ENCODE results near the gene DLG1. TPM values are rescaled to one million over a fixed set of nuclear protein-coding genes. Genes with fewer than 3 reads are reported as not detected.

The DLG1 gene
- polyA plus RNA-seq, 4 donors: 77.6 to 89.6 (median 84.2) TPM

GRCh38 chr3:197320582-197320981, 22.2 kb upstream of the DLG1 start:
- DNase-seq (ENCODE audit: low read depth in 4 of 4, low spot score in 2 of 4): no peak

- no peak for DNase-seq (ENCODE audit: low read depth in 4 of 4, low spot score in 2 of 4)
Measured at GRCh38 chr3:197317250-197317963, 19.0 kb upstream of the DLG1 start.

GRCh38 chr3:197312431-197312830, 14.0 kb upstream of the DLG1 start:
- no peak for DNase-seq (ENCODE audit: low read depth in 4 of 4, low spot score in 2 of 4)

- no peak for DNase-seq (ENCODE audit: low read depth in 4 of 4, low spot score in 2 of 4)
Measured at GRCh38 chr3:197311591-197311990, 13.2 kb upstream of the DLG1 start.

GRCh38 chr3:197309528-197310361, 11.3 kb upstream of the DLG1 start:
- no peak for DNase-seq (ENCODE audit: low read depth in 4 of 4, low spot score in 2 of 4)

- DNase-seq (ENCODE audit: low read depth in 4 of 4, low spot score in 2 of 4): no peak
Measured at GRCh38 chr3:197308591-197308990, 10.2 kb upstream of the DLG1 start.

GRCh38 chr3:197306374-197307086, 8.1 kb upstream of the DLG1 start:
- no peak for DNase-seq (ENCODE audit: low read depth in 4 of 4, low spot score in 2 of 4)

- no peak for DNase-seq (ENCODE audit: low read depth in 4 of 4, low spot score in 2 of 4)
Measured at GRCh38 chr3:197305854-197306253, 7.4 kb upstream of the DLG1 start.

GRCh38 chr3:197303452-197303851, 5.0 kb upstream of the DLG1 start:
- DNase-seq (ENCODE audit: low read depth in 4 of 4, low spot score in 2 of 4): no peak

GRCh38 chr3:197302696-197303341, 4.4 kb upstream of the DLG1 start:
- no peak for DNase-seq (ENCODE audit: low read depth in 4 of 4, low spot score in 2 of 4)

GRCh38 chr3:197302033-197302432, 3.6 kb upstream of the DLG1 start:
- no peak for DNase-seq (ENCODE audit: low read depth in 4 of 4, low spot score in 2 of 4)

- DNase-seq (ENCODE audit: low read depth in 4 of 4, low spot score in 2 of 4): no peak
Measured at GRCh38 chr3:197300361-197300760, 1.9 kb upstream of the DLG1 start.

GRCh38 chr3:197298945-197299854, 788 bp upstream of the DLG1 start:
- DNase-seq (ENCODE audit: low read depth in 4 of 4, low spot score in 2 of 4): peak in 2 of 4 donors; percentile 24 to 52

- peak; percentile 65 to 84 (median 72) for DNase-seq (ENCODE audit: low read depth in 4 of 4, low spot score in 2 of 4)
Measured at GRCh38 chr3:197297476-197298340, 704 bp downstream of the DLG1 start.

GRCh38 chr3:197297002-197297401, 1.4 kb downstream of the DLG1 start:
- peak in 1 of 4 donors; percentile 25 for DNase-seq (ENCODE audit: low read depth in 4 of 4, low spot score in 2 of 4)

GRCh38 chr3:197296545-197296944, 1.9 kb downstream of the DLG1 start:
- no peak for DNase-seq (ENCODE audit: low read depth in 4 of 4, low spot score in 2 of 4)

GRCh38 chr3:197295871-197296270, 2.5 kb downstream of the DLG1 start:
- DNase-seq (ENCODE audit: low read depth in 4 of 4, low spot score in 2 of 4): no peak

- no peak for DNase-seq (ENCODE audit: low read depth in 4 of 4, low spot score in 2 of 4)
Measured at GRCh38 chr3:197293605-197294237, 4.7 kb downstream of the DLG1 start.
